ENCODE results near the gene TIMM44.

Gene TIMM44

GRCh38 chr19:7887408-7888144 lies 55.9 kb downstream of the TIMM44 start:
- no peak for DNase-seq
- Histone ChIP-seq H3K4me1 (peaks cover 0 to 10% (median 2%) of the 10 kb centered on the region in 4 donors), H3K27me3 (peaks cover 0 to 36% of the 10 kb centered on the region in 2 donors), H3K9me3 (no peaks in the 10 kb centered on the region), H3K36me3 (no peaks in the 10 kb centered on the region), H3K27ac (no peak overlapping the region), H3K4me3 (no peak overlapping the region)
- intact Hi-C loops (cut with DNase I; ENCODE audit: low total_unique reads) = no loop called here
- no peak for TF ChIP-seq CTCF (IDR thresholded peaks at IDR 0.05)

GRCh38 chr19:7885818-7886217 lies 57.6 kb downstream of the TIMM44 start:
- intact Hi-C loops (cut with DNase I; ENCODE audit: low total_unique reads) = no loop called here
- TF ChIP-seq CTCF (IDR thresholded peaks at IDR 0.05) = no peak
- Histone ChIP-seq H3K9me3 (no peaks in the 10 kb centered on the region), H3K27ac (no peak overlapping the region), H3K27me3 (peaks cover 0 to 24% of the 10 kb centered on the region in 2 donors), H3K4me1 (peaks cover 0 to 10% (median 2%) of the 10 kb centered on the region in 4 donors), H3K4me3 (no peak overlapping the region), H3K36me3 (no peaks in the 10 kb centered on the region)
- no peak for DNase-seq

GRCh38 chr19:7883796-7884570 lies 59.5 kb downstream of the TIMM44 start:
- peaks cover 0 to 24% of the 10 kb centered on the region in 2 donors for H3K27me3 ChIP-seq
- peaks cover 0 to 10% (median 2%) of the 10 kb centered on the region in 4 donors for H3K4me1 ChIP-seq
- no peak for DNase-seq
- TF ChIP-seq CTCF (IDR thresholded peaks at IDR 0.05) = no peak
- no peaks in the 10 kb centered on the region for H3K36me3 ChIP-seq
- H3K9me3 ChIP-seq = no peaks in the 10 kb centered on the region
- H3K27ac ChIP-seq = no peak overlapping the region
- intact Hi-C loops (cut with DNase I; ENCODE audit: low total_unique reads) = no loop called here
- H3K4me3 ChIP-seq = no peak overlapping the region

- TF ChIP-seq CTCF (IDR thresholded peaks at IDR 0.05) = no peak
- Histone ChIP-seq H3K4me3 (no peak overlapping the region), H3K36me3 (no peaks in the 10 kb centered on the region), H3K9me3 (no peaks in the 10 kb centered on the region), H3K4me1 (peaks cover 0 to 2% (median 0%) of the 10 kb centered on the region in 4 donors), H3K27ac (no peak overlapping the region), H3K27me3 (peaks cover 0 to 19% of the 10 kb centered on the region in 2 donors)
- no peak for DNase-seq
- intact Hi-C loops (cut with DNase I; ENCODE audit: low total_unique reads) = no loop called here
These were observed 60.4 kb downstream of the TIMM44 start for GRCh38 chr19:7883105-7883504.

- Histone ChIP-seq H3K27me3 (peaks cover 0 to 10% of the 10 kb centered on the region in 2 donors), H3K4me3 (no peak overlapping the region), H3K36me3 (no peaks in the 10 kb centered on the region), H3K4me1 (no peaks in the 10 kb centered on the region), H3K27ac (no peak overlapping the region), H3K9me3 (no peaks in the 10 kb centered on the region)
- intact Hi-C loops (cut with DNase I; ENCODE audit: low total_unique reads) = no loop called here
- DNase-seq = no peak
- no peak for TF ChIP-seq CTCF (IDR thresholded peaks at IDR 0.05)
These were observed 61.6 kb downstream of the TIMM44 start for GRCh38 chr19:7881910-7882309.
